CD4-positive, alpha-beta T cell treated with Interferon alpha-2 for 1 hour (primary cell): ENCODE measurements around the gene DLD.
"Not testable (repeated sequence)": the region's sequence is repeated elsewhere in the genome, so short reads cannot be mapped to it uniquely, and the experiment has no call there.

Experiments
- DNase-seq, 2 donors: peaks; one replicate each; pipeline ENCODE4 v3.0.0-alpha.2; 2020 to 2022

DLD gene

DNA sequence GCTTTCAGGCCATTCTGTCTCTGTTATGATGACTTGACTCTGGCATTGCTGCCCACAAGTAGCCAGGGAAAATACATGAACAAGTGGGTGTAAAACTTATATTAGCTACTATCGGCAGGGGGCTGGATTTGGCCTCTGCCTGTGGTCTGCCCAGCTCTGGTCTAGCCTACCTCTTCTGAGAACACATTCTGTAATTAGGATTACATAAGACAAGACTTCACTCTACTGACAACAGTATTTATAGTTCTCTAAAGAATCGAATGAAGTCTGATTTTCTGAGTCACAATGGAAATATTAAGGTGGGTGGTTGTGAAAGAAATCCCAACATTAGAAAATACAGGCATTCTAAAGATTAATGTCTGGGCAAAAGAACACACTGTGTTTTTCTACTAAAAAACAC is 55.5 kb downstream of the DLD start:
- no peak for DNase-seq

DNA sequence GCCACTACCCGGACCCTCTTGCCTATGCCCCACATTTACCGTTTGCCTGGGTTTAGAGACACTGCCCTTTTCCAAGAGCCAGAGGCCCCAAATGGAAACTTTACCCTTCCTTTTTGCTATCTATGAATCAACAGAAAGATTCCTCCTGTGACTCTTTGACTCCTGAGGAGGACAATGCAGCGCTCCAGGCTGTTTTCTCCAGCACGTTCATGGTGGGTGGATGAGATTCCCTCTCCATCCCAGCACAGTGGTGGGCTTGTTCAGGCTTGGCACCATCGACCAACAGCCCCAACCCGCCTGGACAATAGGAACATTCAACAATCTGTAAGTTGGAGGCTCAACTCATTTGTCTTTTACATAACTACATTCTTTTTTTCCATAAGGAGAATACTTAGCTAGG is 55.9 kb downstream of the DLD start:
- no peak for DNase-seq

DNA sequence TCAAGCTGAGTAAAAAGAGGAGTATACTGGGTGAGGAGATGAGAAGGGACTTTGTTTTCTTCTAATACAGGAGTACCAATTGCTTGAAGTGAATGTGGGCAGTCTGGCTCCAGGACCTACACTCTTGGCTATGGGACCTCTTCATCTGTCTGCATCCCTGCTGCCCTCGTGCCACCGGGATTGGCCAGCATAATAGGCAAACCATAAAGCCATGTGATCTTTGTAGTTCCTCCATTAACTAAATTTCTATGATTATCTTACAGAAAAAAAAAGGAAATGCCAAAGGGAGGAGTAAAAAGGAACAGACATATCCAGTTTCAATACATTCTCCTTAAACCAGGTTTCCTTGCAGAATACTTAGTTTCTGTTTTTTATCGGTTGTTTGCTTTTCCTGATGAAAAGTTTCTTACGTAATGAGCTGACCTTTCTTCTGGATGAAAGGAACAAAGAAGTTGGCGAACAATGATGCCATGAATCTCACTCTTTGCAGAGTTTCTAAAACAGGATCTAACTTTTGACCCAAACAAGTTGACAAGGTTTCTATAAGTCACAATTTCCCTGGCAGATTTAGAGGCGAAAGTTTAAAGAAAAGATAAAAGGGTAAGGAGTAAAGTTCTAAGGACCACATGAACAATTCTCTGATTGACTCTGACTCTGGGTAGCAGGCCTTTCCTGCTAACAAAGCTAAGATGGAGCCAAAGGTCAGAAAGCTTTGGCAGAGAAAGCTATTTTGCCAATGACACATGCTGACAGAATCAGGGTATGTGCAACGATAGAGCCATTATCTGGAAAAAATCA is 57.9 kb downstream of the DLD start:
- no peak for DNase-seq

DNA sequence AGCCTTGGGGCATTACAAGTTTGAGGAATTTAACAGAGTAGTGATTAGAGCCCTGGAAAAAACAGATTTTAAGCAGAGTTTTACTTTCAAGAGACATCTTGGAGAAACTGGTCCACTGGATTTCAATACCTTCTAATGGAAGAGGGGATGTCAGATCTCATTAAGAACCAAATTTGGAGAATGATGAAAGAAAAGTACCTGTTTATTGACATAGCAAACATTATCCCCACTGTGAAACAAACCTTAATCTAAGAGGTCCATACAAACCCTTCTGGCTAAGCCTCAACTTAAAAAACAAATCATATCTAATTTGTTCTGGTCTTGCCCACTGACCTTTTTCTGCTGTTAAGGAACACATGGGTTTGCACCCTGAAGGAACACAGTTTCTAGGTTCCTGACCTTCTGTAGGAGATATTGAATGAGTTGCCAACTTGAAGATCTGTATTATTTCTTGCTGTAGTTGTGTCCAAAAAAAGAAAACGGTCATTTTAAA is 58.5 kb downstream of the DLD start:
- no peak for DNase-seq

DNA sequence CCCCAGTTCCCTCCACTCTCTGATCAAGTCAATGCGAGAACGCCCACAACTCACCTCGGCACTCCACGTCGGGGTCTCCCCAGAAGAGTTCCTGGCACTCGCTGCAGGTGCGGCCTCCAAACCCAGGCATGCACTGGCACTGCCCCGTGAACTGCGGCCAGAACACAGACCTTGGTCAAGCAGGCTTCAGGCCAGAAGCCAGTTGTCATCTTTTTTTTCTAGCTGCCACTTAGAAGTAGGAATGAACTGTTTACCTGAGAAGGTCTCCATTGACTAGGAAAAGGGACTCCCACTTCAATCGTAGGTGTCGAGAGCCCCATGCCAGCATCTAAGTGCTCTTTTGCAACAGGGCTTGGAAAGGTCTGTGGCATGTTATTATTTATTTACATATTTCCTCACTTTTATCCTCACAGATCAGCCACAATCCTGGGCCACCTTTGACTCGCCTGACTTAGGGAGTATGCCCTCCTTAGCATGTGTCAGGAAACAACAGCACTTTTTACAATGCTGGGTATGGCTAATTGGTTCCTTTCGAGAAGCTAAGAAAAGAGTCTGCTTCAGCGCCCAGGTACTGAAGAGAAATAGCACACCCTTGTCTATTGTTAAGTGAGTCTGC is 60.3 kb downstream of the DLD start:
- DNase-seq, result no peak

DNA sequence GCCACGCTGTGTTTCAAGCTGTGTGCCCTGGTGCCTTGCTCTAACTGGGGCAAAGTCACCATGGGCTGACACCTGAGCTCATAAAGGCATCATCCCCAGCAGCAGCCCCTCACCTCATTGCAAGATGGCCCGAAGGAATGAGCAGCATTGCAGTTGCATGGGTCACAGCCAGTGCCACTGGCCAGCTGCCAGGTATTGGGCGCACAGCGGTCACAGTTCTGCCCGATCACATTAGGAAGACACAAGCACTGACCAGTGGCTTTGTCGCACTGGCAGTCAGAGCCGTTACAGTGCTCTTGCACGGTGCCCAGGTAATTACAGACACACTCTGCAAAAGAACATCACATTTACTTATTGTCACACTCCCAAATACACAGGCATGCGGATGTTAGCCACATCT is 60.9 kb downstream of the DLD start:
- DNase-seq, result no peak

DNA sequence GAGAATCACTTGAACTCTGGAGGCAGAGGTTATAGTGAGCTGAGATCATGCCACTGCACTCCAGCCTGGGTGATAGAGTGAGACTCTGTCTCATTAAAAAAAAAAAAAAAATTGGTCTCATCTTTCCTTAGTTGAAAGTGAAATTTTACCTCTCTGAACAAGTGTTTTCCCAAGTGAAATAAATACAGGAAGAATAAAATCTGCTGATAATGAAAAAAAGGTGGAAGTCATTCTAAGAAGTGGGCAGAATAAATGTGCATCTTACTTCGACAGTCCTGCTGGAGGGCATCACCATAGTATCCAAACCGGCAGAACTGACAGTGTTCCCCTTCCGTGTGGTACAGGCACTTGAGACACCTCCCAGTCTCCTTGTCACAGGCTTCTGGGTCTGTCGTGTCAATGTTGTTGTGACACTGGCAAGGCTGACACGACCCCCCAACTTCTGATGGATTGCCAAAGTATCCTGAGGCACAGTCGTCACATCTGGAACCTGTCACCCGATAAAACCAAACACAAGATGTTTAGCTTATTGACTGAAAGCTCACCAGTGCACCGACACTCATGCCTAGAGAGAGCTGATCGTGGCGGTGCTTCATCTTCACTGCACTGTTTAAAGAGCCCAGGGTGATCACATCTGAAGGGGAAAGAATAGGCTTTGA is 62.4 kb downstream of the DLD start:
- DNase-seq, result no peak

DNA sequence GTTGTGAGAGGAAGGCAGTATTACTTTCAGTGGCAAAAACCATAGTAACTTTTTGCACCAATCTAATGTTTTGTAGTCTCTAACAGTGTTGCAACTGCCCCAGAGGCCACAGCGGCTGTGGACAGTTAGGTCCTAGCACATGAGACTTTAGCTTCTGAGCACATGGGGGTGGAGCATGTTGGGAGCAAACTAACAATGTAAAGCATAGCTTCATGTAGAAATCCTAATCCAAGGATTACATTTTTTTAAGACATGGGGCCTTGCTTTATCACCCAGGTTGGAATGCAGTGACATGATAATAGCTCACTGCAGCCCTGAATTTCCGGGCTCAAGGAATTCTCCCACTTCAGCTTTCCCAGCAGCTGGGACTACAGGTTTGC is 62.9 kb downstream of the DLD start:
- DNase-seq, result no peak

DNA sequence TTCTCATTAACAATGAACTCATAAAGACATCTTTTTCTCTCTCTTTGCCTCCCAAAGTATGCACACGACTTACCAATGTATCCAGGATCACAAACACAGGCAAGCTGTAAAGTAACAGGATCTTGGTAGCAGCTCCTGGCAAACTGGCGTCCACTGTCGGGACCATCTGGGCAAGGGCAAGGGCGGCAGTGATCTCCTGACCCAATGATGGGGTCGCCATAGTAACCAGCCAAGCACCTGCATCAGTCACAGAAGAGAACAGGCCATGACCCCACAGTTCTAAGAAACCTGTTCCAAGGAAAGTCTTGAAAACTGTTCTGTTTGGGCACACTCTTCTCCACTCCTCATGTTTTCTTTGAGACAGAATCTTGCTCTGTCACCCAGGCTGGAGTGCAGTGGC is 64.4 kb downstream of the DLD start:
- DNase-seq, result no peak

DNA sequence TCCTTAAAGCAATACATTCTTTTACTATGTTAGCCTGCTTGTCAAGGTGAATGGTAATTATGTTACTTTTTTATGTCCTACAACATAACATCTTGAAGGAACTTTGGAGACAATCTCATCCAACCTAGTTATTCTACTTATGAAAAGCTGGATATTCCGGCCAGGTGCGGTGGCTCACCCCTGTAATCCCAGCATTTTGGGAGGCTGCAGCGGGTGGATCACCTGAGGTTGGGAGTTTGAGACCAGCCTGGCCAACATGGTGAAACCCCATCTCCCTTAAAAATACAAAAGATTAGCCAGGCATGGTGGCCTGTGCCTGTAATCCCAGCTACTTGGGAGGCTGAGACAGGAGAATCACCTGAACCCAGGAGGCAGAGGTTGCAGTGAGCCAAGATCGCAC is 66.0 kb downstream of the DLD start:
- DNase-seq, result not testable (repeated sequence)

DNA sequence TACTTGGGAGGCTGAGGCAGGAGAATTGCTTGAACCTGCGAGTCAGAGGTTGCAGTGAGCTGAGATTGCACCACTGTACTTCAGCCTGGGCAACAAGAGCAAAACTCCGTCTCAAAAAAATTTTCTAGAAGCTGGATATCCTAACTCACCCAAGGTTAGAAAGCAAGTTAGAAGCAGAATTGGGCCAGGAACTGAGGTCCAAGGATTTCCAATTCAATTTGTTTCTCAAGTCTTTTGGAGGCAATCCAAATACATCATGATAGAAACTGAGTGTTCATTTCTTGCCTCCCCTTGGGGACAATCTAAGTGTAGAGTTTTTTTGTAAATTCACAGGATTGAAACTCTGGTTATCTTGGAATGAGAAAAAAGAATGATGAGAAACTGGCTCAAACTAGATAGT is 66.5 kb downstream of the DLD start:
- DNase-seq, result no peak

DNA sequence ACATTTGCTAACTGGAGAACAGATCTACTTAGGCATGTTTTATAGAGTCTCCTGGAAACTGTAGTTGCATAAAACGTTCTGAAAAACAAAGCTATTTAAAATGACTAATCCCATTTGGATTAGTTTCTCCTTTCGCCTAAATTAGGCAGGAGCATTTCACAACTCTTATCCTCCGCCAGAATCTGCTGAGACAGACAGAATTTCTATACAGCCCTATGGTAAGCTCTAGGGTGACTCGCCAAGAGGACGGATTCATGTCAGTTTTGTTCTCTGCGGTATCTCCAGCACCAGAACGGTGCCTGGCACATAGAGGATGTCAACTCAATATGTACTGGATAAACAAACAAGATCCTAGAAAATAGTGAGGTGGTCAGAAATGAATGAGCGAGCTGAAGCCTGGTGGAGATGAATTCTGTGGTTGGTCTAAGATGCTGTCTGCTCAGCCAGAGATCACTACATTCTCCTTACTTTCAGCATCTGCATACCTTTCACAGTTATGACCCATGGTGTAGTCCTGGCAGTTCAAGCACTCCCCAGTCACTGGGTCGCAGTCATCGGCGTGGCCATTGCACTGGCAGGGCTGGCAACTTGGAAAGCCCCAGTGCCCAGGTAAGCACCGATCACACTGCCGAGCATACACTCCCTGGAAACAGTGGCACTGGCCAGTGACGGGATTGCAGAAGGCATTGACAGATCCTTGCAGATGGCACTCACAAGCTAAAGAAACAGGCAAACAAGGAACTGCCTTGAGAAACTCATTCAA is 68.0 kb downstream of the DLD start:
- no peak for DNase-seq

DNA sequence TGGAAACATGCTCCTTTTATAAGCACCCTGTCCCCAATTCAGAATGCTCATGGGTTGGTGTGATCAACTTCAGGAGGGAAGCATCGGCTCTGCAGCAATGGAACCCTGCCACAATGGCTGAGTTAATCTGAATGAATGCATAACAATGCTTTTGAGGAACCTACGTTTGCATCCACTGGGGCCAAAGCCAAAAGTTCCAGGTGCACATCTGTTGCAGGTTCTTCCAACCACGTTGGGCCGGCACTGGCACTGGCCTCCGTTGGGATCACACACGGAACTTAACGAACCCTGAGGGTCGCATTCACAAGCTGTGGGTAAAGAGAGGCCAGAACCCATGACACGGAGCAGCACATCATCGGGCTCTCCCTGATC is 68.5 kb downstream of the DLD start:
- no peak for DNase-seq

DNA sequence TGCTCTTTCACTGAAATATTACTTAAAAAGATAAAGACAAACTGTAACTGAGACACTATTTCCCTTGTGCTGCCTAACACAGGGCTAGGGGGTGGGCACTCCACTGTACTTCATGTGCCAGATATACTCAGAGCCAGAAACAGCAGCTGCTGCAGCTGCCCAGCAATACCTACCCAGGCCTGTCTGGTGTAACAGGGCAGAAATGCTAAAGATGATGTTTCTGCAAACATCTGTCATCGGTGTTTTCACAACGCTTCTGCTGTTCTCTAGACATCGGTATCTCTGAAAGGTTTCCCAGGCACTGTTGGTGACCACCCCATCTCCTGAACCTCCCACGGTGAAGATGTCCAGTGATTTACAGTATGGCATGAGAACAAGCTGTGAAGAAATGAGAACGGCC is 69.3 kb downstream of the DLD start:
- DNase-seq, result no peak

DNA sequence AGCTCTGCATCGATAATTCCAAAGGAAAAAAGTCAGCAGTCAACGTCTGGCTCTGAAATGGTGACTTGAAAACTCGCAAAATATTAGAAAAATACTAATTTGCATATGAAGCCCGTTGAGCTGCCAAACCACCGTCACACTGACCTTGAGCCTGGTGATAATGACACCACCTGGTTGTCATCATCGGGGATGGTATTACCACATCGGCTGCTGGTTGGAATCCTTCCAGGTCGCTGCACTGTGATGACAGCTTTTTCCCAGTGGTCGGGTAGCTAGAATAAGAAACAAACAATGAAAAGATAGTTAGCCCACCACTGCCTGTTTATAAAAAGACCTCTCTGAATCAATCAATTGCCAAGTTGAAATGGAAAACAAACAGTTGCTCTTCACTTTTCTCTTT is 70.4 kb downstream of the DLD start:
- DNase-seq, result no peak

DNA sequence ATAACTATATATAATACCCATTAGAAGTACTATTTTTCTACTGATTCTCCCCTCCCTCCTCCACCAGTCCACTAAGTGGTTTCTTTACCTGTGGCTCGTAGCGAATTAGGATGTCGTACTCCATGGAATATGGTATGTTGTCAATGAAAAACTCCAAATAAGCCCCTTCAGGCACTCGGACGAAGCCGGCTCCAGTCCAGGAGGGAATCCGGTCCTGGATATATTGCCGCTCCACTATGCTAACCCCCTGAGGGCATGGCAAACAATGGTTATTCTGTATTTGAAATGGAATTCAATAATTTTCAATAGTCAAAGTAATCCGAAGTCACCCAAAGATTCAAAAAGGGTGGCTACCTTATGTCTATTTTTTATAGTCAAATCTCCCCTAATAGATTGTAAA is 71.8 kb downstream of the DLD start:
- DNase-seq, result no peak

DNA sequence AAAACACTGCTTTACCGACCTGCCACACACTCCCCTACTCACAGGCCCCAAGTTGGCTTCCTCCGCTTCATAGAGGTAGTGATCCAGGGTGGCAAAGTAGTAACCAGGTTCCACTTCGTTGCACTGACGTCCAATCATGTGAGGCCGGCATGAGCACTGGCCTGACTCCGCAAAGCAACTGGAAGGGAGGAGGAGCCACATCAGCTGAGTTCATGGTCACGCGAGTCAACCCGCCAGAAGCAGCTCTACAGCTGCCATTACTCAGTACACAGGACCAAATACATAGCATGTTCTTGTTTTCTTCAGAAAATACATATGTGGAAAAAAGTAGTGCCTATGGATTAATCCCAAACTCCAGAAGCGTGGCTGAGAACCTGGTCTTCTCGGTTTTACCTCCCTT is 73.5 kb downstream of the DLD start:
- no peak for DNase-seq

DNA sequence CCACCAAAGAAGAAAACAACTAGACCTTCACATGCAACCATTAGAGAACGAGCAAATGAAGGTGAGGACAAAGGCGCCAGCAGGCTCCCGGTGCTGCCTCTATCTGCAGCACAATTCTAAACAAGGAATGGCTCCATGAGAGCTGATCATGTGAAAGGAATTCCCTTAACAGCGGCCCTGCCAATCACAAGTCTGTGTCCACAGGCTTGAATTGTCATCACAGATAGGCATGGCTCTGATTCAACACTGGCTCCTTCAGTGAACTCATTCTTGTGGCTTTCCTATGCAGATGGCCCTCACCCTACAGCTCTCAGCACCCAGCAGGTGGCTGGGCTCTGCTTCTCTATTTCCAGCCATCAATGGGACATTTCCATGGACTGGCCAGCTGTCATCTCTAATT is 75.7 kb downstream of the DLD start:
- DNase-seq, result no peak

DNA sequence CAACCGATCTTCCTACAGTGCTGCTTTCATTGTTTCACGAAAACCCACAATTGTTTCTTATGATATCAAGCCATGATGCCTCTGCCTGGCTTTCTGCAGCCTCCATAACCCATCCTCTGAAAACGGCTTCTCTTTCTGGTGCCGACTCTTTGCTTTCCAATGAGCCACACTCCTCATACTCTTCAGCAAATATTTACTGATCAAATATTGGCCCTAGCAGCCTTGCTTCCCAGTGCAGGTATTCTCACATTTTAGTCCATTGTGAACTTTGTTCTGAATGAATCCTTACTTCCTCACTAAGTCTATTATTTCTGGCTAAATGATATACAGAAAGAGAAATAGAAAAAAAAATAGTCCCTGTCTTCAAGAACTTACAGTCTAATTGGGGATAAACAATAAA is 76.4 kb downstream of the DLD start:
- no peak for DNase-seq

DNA sequence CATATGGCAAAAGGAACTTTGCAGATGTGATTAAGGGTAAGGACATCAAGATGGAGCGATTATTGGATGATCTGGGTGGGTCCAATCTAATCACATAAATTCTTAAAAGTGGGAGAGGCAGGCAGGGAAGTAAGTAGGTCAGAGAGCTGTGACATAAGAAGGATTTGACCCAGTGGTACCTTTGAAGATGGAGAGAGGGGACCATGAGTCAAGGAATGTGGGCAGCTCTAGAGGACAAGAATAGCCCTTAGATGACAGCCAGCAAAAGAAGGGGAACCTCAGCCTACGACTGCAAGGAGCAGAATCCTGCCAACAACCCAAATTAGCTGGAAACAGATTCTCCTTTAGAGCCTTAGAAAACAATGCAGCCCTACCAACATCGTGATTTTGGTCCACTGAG is 77.5 kb downstream of the DLD start:
- no peak for DNase-seq

DNA sequence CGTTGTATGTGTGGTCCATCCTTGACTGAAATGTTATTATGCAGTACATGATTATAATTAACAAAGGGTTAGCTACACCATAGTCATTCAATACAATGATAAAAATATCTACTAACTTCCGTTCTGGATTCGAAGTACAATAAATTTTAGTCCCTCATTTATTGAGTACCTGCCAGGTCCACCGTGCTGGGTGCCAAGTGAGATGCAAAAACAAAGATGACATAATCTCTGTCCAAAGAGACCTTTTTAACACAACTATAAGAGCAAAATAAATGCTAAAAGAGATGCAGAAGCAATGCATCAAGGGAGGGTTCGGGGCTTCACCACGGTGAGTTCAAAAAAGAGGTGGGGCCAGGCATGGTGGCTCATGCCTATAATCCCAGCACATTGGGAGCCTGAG is 78.9 kb downstream of the DLD start:
- DNase-seq, result no peak
